CD14-positive monocyte (primary cell): ENCODE data around the gene ANKEF1. TPM values are rescaled to one million over a fixed set of nuclear protein-coding genes. Genes with fewer than 3 reads are reported as not detected.
A peak's percentile ranks its signal among the peaks of the same experiment; 100 is the strongest.

ENCODE experiments used
- DNase-seq, 3 donors: peaks; one replicate each; pipeline ENCODE4 v3.0.0-alpha.2; 2011 to 2022
- H2AFZ ChIP-seq: 2 replicates; pipeline ENCODE4 v1.6.0; 2012; ENCODE audit warnings: mild to moderate bottlenecking, low read depth, low read length, inconsistent platforms; ENCODE audit not compliant: insufficient read depth, poor library complexity, severe bottlenecking
- H3K27ac ChIP-seq, 2 donors: 1 replicate in 1 of 2; 2 replicates in 1 of 2; pipeline ENCODE4 v1.5.1; 2012 to 2013; ENCODE audit warnings: low read length in 2 of 2, control low read depth in 1 of 2, inconsistent platforms in 1 of 2, low read depth in 1 of 2, mild to moderate bottlenecking in 1 of 2
- H3K27me3 ChIP-seq, 2 donors: one replicate each; pipeline versions ENCODE4 v1.6.0 to v1.6.1; 2011 to 2013; ENCODE audit warnings: low read length in 2 of 2; ENCODE audit not compliant: control insufficient read depth in 2 of 2, insufficient read depth in 2 of 2
- H3K36me3 ChIP-seq, 2 donors: replicated peaks in 1 of 2; 1 replicate in 1 of 2; 2 replicates in 1 of 2; pipeline versions ENCODE4 v1.5.1 to v1.6.1; 2012 to 2013; ENCODE audit warnings: low read length in 2 of 2, control low read depth in 1 of 2, inconsistent platforms in 1 of 2, mild to moderate bottlenecking in 1 of 2; ENCODE audit not compliant: insufficient read depth in 2 of 2, control insufficient read depth in 1 of 2
- H3K4me1 ChIP-seq, 2 donors: 1 replicate in 1 of 2; 2 replicates in 1 of 2; pipeline versions ENCODE4 v1.5.1 to v1.6.1; 2012 to 2013; ENCODE audit warnings: low read length in 2 of 2, control low read depth in 1 of 2, inconsistent platforms in 1 of 2, mild to moderate bottlenecking in 1 of 2, moderate library complexity in 1 of 2; ENCODE audit not compliant: insufficient read depth in 2 of 2, control insufficient read depth in 1 of 2
- H3K4me2 ChIP-seq: replicated peaks from 2 replicates; pipeline ENCODE3; 2012; ENCODE audit warnings: low read length, moderate library complexity, mild to moderate bottlenecking; ENCODE audit not compliant: poor library complexity, severe bottlenecking; ENCODE audit errors: extremely low read depth
- H3K4me3 ChIP-seq, 3 experiments: fragments of 200-600 bp in 1 of 3; sonication (generic) in 1 of 3; replicated peaks in 1 of 3; 1 replicate in 2 of 3; 2 replicates in 1 of 3; pipeline ENCODE4 v1.5.1; 2011 to 2013; ENCODE audit warnings: low read length in 3 of 3, mild to moderate bottlenecking in 3 of 3, control low read depth in 2 of 3, low read depth in 2 of 3, inconsistent platforms in 1 of 3, moderate library complexity in 1 of 3
- H3K79me2 ChIP-seq: 2 replicates; pipeline ENCODE4 v1.6.0; 2012; ENCODE audit warnings: mild to moderate bottlenecking, control low read depth, inconsistent platforms, low read length, moderate library complexity; ENCODE audit not compliant: insufficient read depth
- H3K9ac ChIP-seq: 2 replicates; pipeline ENCODE4 v1.6.0; 2017; ENCODE audit warnings: low read length, mild to moderate bottlenecking; ENCODE audit not compliant: insufficient read depth, poor library complexity, severe bottlenecking
- H3K9me3 ChIP-seq, 2 donors: replicated peaks in 1 of 2; 1 replicate in 1 of 2; 2 replicates in 1 of 2; pipeline versions ENCODE4 v1.5.1 to v1.6.1; 2012 to 2013; ENCODE audit warnings: low read length in 2 of 2, control low read depth in 1 of 2; ENCODE audit not compliant: control insufficient read depth in 1 of 2, insufficient read depth in 1 of 2
- H4K20me1 ChIP-seq: 2 replicates; pipeline ENCODE4 v1.6.0; 2012; ENCODE audit warnings: mild to moderate bottlenecking, low read length, control low read depth, moderate library complexity; ENCODE audit not compliant: insufficient read depth
- H3K27ac Mint-ChIP-seq, 7 donors: one replicate each; pipeline ENCODE4 v1.8.0; 2020; ENCODE audit warnings: mild to moderate bottlenecking in 7 of 7, mixed read lengths in 7 of 7, moderate library complexity in 6 of 7, inconsistent platforms in 2 of 7
- H3K27me3 Mint-ChIP-seq, 3 donors: one replicate each; pipeline ENCODE4 v1.8.0; 2021 to 2022; ENCODE audit warnings: low read depth in 3 of 3, mild to moderate bottlenecking in 3 of 3, mixed read lengths in 3 of 3, moderate library complexity in 3 of 3, inconsistent platforms in 1 of 3
- H3K36me3 Mint-ChIP-seq, 2 donors: one replicate each; pipeline ENCODE4 v1.8.0; 2020; ENCODE audit warnings: mixed read lengths in 2 of 2, inconsistent platforms in 1 of 2, mild to moderate bottlenecking in 1 of 2
- H3K4me1 Mint-ChIP-seq: one replicate; pipeline ENCODE4 v1.8.0; 2020; ENCODE audit warnings: mild to moderate bottlenecking, mixed read lengths
- H3K4me3 Mint-ChIP-seq, 2 donors: one replicate each; pipeline ENCODE4 v1.8.0; 2020; ENCODE audit warnings: mild to moderate bottlenecking in 2 of 2, mixed read lengths in 2 of 2, moderate library complexity in 1 of 2
- H3K9me3 Mint-ChIP-seq, 7 donors: one replicate each; pipeline ENCODE4 v1.8.0; 2020 to 2022; ENCODE audit warnings: mixed read lengths in 7 of 7, mild to moderate bottlenecking in 6 of 7, moderate library complexity in 6 of 7, inconsistent platforms in 2 of 7
- WGBS: methylation state at CpG from one replicate; pipeline ENCODE4 v1.1.5; 2013; ENCODE audit warnings: missing lambda C conversion rate; ENCODE audit not compliant: insufficient coverage; 5-methylcytosine and 5-hydroxymethylcytosine counted together
- intact Hi-C, 2 donors: fragments of 100-400 bp; cut with micrococcal nuclease; formaldehyde crosslinking; loops; one replicate each; pipeline versions ENCODE4 v1.15.0 to v1.15.1; 2023
- polyA plus RNA-seq, 3 donors: library from polyadenylated mRNA; depleted of rRNA in 1 of 3; unstranded in 2 of 3; stranded (reverse) in 1 of 3; fragments of 300-500 nt in 2 of 3; fragments of >200 nt in 1 of 3; fragmentation: Illumina TruSeq in 2 of 3; gene quantifications; 1 replicate in 2 of 3; 2 replicates in 1 of 3; pipeline ENCODE4 v1.2.3, GENCODE V29; 2012 to 2021
- TF ChIP-seq, protein P1 (sequence below): fragments of 200-600 bp; IDR thresholded peaks from one replicate; pipeline ENCODE4 v1.8.0; 2022; ENCODE audit warnings: antibody characterized with exemption, mild to moderate bottlenecking

The ANKEF1 gene
- polyA plus RNA-seq, 3 donors, result 0.03 to 0.15 (median 0.10) TPM

DNA sequence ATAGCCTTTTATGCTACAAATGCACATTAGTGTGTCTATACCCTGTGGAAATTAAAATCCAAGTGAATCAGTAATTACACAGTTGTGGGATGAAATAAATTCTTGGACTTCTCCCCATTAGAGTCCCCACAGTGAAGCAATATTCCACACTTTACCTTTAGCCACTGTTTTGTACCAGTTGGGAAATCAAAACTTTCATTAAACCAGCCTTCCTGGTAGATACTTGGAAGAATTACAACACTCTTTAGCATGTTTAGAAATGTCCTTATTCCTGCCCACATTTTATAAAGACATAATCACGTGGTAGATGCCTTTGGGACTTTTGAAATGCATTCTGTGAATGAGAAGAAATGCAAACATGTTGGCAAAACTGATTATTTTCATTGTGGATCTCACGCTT lies 49.0 kb upstream of the ANKEF1 start:
- Histone ChIP-seq H3K27ac (no peak overlapping the region), H2AFZ (no peak overlapping the region), H3K36me3 (no peaks in the 10 kb centered on the region), H3K9ac (no peak overlapping the region), H3K9me3 (no peaks in the 10 kb centered on the region), H3K4me3 (no peak overlapping the region), H3K79me2 (no peaks in the 10 kb centered on the region), H4K20me1 (no peaks in the 10 kb centered on the region), H3K4me2 (no peak overlapping the region), H3K27me3 (no peaks in the 10 kb centered on the region), H3K4me1 (peaks cover 35 to 44% of the 10 kb centered on the region in 2 donors)
- Mint-ChIP-seq H3K4me3 (no peak overlapping the region), H3K27me3 (peaks cover 0 to 1% (median 0%) of the 10 kb centered on the region in 3 donors), H3K27ac (peak overlapping the region in 1 of 7 donors; percentile 35), H3K36me3 (no peaks in the 10 kb centered on the region), H3K9me3 (peaks cover 0 to 1% (median 0%) of the 10 kb centered on the region in 7 donors), H3K4me1 (peaks cover 39% of the 10 kb centered on the region)
- peak in 2 of 3 donors; percentile 10 to 36 for DNase-seq
- intact Hi-C loops, result no loop called here
- no CpG with 5 or more reads among the region's 2 CpGs for WGBS
- TF ChIP-seq, protein P1, sequence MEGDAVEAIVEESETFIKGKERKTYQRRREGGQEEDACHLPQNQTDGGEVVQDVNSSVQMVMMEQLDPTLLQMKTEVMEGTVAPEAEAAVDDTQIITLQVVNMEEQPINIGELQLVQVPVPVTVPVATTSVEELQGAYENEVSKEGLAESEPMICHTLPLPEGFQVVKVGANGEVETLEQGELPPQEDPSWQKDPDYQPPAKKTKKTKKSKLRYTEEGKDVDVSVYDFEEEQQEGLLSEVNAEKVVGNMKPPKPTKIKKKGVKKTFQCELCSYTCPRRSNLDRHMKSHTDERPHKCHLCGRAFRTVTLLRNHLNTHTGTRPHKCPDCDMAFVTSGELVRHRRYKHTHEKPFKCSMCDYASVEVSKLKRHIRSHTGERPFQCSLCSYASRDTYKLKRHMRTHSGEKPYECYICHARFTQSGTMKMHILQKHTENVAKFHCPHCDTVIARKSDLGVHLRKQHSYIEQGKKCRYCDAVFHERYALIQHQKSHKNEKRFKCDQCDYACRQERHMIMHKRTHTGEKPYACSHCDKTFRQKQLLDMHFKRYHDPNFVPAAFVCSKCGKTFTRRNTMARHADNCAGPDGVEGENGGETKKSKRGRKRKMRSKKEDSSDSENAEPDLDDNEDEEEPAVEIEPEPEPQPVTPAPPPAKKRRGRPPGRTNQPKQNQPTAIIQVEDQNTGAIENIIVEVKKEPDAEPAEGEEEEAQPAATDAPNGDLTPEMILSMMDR, result no peak

DNA sequence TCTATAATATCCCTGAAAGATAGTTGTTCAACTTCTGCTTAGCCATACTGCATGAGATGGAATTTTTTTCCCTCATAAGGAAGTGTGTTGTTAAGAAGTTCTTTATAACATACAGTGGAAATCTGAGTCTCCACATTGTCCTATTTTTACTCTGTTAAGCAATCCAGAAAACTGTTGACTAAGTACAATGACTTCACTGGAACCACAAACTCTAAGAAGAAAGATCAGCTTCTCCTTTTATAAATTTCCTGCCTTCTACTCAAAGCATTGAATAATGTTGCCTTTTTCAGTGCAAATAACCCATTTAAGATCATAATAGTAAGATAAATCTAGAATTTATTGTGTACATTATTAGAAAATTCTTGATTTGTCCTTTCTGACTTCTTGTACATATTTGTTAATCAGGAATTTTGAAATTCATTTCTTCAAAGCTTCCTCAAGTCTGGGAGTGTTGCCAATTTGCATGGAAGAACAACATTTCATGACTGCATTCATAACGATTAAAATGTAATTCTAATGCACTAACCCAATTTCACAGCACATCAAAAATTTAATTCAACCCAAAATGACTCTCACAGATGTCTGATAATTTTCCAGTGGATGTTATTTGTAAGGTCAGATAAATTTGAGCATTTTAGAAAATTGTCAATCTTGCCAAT lies 45.6 kb upstream of the ANKEF1 start:
- Mint-ChIP-seq H3K27me3 (peaks cover 0 to 1% (median 0%) of the 10 kb centered on the region in 3 donors), H3K9me3 (peaks cover 0 to 1% (median 0%) of the 10 kb centered on the region in 7 donors), H3K27ac (peak overlapping the region; percentile 67 to 90 (median 84)), H3K4me1 (peaks cover 44% of the 10 kb centered on the region), H3K36me3 (no peaks in the 10 kb centered on the region), H3K4me3 (peak overlapping the region in 1 of 2 donors; percentile 46)
- Histone ChIP-seq H3K9ac (no peak overlapping the region), H3K79me2 (no peaks in the 10 kb centered on the region), H3K9me3 (no peaks in the 10 kb centered on the region), H3K4me2 (peak overlapping the region; percentile 59), H3K36me3 (no peaks in the 10 kb centered on the region), H4K20me1 (no peaks in the 10 kb centered on the region), H3K27ac (peak overlapping the region; percentile 11 to 62), H3K4me1 (peaks cover 41 to 51% of the 10 kb centered on the region in 2 donors), H3K27me3 (no peaks in the 10 kb centered on the region), H3K4me3 (peak overlapping the region in 1 of 3 experiments; percentile 53), H2AFZ (no peak overlapping the region)
- WGBS, result no CpG with 5 or more reads among the region's 1 CpG
- peak; percentile 54 to 85 (median 75) for DNase-seq
- TF ChIP-seq, protein P1, result no peak
- intact Hi-C loops, result no loop called here
